ENCODE data around the gene RAB30.

RAB30 gene

DNA sequence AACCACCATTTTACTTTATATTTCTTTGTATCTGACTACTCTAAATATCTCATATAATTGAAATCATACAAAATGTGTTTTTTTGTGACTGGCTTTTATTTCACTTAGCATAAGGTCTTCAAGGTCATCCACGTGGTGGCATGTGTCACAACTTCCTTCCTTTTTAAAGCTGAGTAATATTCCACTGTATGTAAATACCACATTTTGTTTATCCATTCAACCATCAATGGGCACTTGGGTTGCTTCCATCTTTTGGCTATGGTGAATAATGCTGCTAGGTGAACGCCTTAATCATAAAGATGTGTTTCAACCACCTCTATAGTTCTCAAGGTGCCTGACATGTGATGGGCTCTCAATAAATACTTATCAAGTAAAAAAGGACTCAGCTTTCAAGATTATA, 15.5 kb downstream of the RAB30 start:
- Mint-ChIP-seq H3K27me3 (no peaks in the 10 kb centered on the region), H3K27ac (no peak overlapping the region), H3K9me3 (peaks cover 5 to 18% of the 10 kb centered on the region in 2 donors), H3K4me3 (no peak overlapping the region), H3K4me1 (peaks cover 83% of the 10 kb centered on the region)
- DNase-seq (no peak), ATAC-seq (peak; percentile 43)

GRCh38 chr11:83054904-83055380, 16.8 kb downstream of the RAB30 start:
- no peak overlapping the region for H3K4me3 Mint-ChIP-seq
- no peaks in the 10 kb centered on the region for H3K27me3 Mint-ChIP-seq
- peaks cover 8 to 23% of the 10 kb centered on the region in 2 donors for H3K9me3 Mint-ChIP-seq
- H3K4me1 Mint-ChIP-seq = peaks cover 79% of the 10 kb centered on the region
- DNase-seq = no peak
- peak; percentile 47 for ATAC-seq
- H3K27ac Mint-ChIP-seq = peak overlapping the region in 1 of 2 donors; percentile 29

GRCh38 chr11:83054001-83054400, 17.7 kb downstream of the RAB30 start:
- Mint-ChIP-seq H3K27me3 (no peaks in the 10 kb centered on the region), H3K27ac (peak overlapping the region in 1 of 2 donors; percentile 25), H3K4me1 (peaks cover 72% of the 10 kb centered on the region), H3K9me3 (peaks cover 8 to 19% of the 10 kb centered on the region in 2 donors), H3K4me3 (peak overlapping the region in 1 of 2 donors; percentile 24)
- ATAC-seq (peak; percentile 61), DNase-seq (no peak)

GRCh38 chr11:83051760-83052671, 19.7 kb downstream of the RAB30 start:
- peak; percentile 63 for ATAC-seq
- no peaks in the 10 kb centered on the region for H3K27me3 Mint-ChIP-seq
- no peak for DNase-seq
- H3K9me3 Mint-ChIP-seq = peaks cover 8 to 19% of the 10 kb centered on the region in 2 donors
- H3K27ac Mint-ChIP-seq = peak overlapping the region in 1 of 2 donors; percentile 39
- H3K4me1 Mint-ChIP-seq = peaks cover 75% of the 10 kb centered on the region
- H3K4me3 Mint-ChIP-seq = no peak overlapping the region

DNA sequence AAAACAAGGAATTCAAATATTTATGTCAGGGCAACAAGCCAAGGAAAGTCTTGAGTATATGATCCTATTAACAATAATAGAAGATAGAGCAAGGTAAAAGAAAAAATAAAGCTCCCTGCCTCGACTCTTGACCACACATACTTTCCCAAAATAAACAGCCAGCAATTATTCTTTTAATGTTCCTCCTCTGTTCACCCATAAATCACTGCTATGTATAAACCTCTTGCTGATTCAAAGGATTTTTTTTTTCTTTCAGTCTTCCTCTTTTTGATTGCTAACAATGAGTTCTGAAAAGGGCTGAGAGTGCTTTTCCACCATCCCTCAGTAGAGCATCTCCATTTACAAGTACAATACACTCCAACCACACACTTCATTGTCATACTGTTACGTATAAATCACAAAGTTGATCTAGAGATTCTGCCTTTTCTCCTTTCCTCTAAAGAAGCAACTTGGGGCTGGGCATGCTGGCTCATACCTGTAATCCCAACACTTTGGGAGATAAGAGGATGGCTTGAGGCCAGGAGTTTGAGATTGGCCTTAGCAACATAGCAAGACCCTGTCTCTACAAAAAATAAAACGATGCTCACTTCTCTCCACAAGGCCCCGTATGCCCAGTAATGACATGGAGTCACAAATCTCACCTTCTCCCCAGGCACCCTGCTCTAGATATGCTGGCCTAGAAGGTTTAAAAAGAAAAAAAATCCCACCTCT, 24.0 kb downstream of the RAB30 start:
- no peak overlapping the region for H3K27ac Mint-ChIP-seq
- H3K27me3 Mint-ChIP-seq = no peaks in the 10 kb centered on the region
- H3K4me3 Mint-ChIP-seq = no peak overlapping the region
- ATAC-seq (no peak), DNase-seq (no peak)
- H3K4me1 Mint-ChIP-seq = peaks cover 52% of the 10 kb centered on the region
- H3K9me3 Mint-ChIP-seq = peaks cover 8 to 11% of the 10 kb centered on the region in 2 donors

DNA sequence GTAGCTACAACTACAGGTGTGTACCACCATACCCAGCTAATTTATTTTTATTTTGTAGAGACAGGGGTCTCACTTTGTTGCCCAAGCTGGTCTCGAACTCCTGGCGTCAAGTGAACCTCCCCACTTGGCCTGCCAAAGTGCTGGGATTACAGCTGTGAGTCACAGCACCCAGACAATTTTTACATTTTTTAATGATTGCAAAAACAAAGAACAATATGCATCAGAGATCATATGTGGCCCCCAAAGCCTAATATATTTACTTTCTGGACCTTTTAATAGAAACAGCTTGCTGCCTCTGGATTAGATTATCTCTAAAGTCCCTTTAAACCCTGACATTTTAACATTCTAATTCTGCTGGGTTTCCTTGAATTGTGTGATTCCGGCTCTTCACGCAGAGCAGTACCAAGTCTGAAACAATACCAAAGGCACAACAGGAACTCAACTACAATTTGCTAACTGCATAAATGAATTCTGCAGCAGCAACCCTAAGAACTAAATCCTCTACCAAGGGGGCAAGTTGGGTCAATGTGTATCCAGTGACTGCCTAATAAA, 25.0 kb downstream of the RAB30 start:
- H3K27me3 Mint-ChIP-seq = no peaks in the 10 kb centered on the region
- no peak overlapping the region for H3K4me3 Mint-ChIP-seq
- H3K9me3 Mint-ChIP-seq = peaks cover 8 to 10% of the 10 kb centered on the region in 2 donors
- H3K4me1 Mint-ChIP-seq = peaks cover 43% of the 10 kb centered on the region
- ATAC-seq = no peak
- no peak for DNase-seq
- H3K27ac Mint-ChIP-seq = no peak overlapping the region

DNA sequence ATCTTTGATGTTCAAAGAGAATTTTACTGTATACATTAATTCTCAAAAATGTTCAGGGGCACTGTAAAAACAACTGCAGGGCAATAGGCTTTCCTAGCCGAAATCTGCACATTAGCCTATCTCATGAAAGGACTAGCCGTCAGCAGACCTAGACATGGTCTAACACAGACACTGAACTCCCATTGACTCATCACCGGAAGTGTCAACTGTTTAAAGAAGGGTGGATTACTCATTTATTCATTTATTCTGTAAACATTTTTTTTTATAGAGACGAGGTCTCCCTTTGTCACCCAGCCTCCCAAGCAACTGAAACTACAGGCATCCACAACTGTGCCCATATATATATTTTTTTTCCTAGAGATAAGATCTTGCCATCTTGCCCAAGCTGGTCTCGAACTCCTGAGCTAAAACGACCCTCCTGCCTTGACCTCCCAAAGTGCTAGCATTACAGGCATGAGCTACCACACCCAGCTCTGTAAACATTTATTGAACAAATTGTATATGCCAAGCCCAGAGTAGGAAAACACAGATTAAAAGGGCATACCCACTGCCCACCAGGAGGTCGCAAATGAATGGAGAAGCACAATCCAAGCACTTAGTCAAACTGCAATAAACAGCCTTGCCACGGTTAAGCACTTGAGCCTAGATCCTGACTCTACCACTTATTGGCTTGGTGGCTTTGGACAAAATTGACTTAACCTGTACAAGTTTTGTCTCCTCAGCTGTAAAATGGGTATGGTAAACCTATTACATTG, 26.6 kb downstream of the RAB30 start:
- ATAC-seq = peak; percentile 72
- Mint-ChIP-seq H3K9me3 (peaks cover 0 to 1% of the 10 kb centered on the region in 2 donors), H3K4me1 (peaks cover 41% of the 10 kb centered on the region), H3K4me3 (no peak overlapping the region), H3K27me3 (no peaks in the 10 kb centered on the region), H3K27ac (peak overlapping the region in 1 of 2 donors; percentile 37)
- DNase-seq = no peak

DNA sequence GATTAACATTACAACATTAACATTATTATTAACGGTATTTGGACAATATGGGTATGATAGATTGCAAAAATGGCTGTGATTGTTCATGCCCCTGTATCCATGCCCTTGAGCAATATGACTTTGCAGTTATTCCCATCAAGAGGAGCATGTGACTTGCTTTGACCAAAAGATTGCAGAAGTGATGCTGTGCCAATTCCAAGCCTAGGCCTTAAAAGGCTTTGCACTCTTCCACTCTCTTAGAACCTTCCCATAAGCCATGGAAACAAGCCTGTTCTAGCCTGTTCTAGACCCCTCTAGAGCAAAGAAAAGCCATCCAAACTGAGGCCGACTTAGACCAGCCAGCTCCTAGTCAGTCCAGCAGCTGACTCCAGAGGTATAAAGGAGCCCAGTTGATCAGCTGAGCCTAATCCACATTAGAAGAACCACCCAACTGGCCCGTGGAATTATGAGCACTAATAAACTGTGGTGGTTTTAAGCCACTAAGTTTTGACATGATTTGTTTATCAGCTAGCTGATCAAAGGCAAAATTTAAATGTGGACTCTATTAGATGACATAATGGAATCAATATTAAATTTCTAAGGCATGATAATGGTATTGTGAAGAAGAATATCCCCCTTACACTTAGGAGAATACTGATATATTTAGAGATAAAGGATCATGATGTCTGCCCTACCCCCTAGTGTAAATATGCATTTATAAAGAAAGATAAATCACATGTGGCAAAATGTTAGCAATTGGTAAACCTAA, 28.6 kb downstream of the RAB30 start:
- Mint-ChIP-seq H3K4me1 (peaks cover 44% of the 10 kb centered on the region), H3K27me3 (no peaks in the 10 kb centered on the region), H3K27ac (no peak overlapping the region)

DNA sequence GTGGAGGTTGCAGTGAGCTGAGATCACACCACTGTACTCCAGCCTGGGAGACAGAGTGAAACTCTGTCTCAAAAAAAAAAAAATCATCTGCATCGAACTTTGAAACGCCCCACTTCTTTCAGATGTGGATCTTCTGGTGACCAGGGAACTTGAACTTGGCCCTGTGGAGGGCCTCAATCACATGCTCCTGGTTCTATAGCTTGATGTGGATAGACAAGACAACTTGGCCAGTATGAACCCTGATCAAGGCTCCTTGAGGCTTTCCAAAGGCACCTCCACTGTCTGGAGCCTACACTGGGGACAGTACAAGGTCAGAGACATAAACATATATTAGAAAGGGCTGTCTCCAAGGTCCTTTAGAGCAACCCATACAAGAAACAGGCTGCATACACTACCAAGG, 30.6 kb downstream of the RAB30 start:
- Mint-ChIP-seq H3K4me1 (peaks cover 44% of the 10 kb centered on the region), H3K27ac (no peak overlapping the region), H3K27me3 (no peaks in the 10 kb centered on the region), H3K4me3 (no peak overlapping the region), H3K9me3 (peaks cover 9 to 13% of the 10 kb centered on the region in 2 donors)
- ATAC-seq (no peak), DNase-seq (no peak)

More for the DNA sequence above, 28.6 kb downstream of the RAB30 start:
- H3K4me3 Mint-ChIP-seq = no peak overlapping the region
- DNase-seq (no peak), ATAC-seq (no peak)
- peaks cover 8 to 9% of the 10 kb centered on the region in 2 donors for H3K9me3 Mint-ChIP-seq

DNA sequence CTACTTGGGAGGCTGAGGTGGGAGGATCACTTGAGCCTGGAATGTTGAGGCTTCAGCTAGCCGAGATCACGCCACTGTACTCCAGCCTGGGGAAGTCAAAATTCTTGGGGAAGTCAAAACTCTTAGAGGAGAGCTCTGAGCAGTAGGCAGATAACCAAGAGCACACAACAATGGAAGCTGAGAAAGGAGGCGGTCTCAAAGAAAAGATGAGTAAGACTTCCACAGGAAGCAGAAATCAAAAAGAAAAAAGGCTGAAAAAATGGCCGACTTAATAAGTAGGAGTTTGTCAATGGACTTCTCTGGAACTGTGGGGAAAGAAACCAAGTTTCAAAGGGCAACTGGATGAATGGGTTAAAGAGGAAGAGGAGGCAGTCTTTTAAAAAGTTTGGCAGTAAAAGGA, 32.1 kb downstream of the RAB30 start:
- DNase-seq (no peak), ATAC-seq (no peak)
- Mint-ChIP-seq H3K4me1 (peaks cover 45% of the 10 kb centered on the region), H3K4me3 (peak overlapping the region in 1 of 2 donors; percentile 6), H3K9me3 (peaks cover 9 to 13% of the 10 kb centered on the region in 2 donors), H3K27ac (peak overlapping the region in 1 of 2 donors; percentile 59), H3K27me3 (no peaks in the 10 kb centered on the region)

GRCh38 chr11:83037877-83038276, 33.8 kb downstream of the RAB30 start:
- no peak for DNase-seq
- Mint-ChIP-seq H3K27ac (no peak overlapping the region), H3K4me1 (peaks cover 55% of the 10 kb centered on the region)

DNA sequence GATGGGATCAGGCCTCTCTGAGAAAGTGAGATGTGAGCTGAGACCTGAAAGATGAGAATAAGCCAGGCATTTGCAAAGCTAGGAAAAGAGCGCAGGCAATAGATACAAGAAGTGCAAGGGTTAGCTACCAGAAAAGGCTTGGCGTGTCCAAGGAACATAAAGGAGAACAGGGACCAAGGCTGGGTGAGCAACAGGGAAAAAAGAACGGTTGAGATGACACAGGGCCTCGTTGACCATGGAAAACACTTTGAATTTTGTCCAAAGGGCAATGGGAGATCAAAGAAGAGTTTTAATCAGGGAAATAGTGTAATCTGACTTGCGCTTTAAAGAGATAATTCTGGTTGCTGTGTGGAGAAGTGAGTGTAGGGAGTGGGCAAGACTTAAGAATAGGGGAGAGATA, 35.0 kb downstream of the RAB30 start:
- Mint-ChIP-seq H3K4me3 (no peak overlapping the region), H3K9me3 (peaks cover 9 to 13% of the 10 kb centered on the region in 2 donors), H3K27ac (no peak overlapping the region), H3K4me1 (peaks cover 55% of the 10 kb centered on the region), H3K27me3 (no peaks in the 10 kb centered on the region)
- DNase-seq = no peak
- ATAC-seq = no peak

More at GRCh38 chr11:83037877-83038276, 33.8 kb downstream of the RAB30 start:
- no peak for ATAC-seq
- Mint-ChIP-seq H3K27me3 (no peaks in the 10 kb centered on the region), H3K4me3 (no peak overlapping the region), H3K9me3 (peaks cover 9 to 13% of the 10 kb centered on the region in 2 donors)

DNA sequence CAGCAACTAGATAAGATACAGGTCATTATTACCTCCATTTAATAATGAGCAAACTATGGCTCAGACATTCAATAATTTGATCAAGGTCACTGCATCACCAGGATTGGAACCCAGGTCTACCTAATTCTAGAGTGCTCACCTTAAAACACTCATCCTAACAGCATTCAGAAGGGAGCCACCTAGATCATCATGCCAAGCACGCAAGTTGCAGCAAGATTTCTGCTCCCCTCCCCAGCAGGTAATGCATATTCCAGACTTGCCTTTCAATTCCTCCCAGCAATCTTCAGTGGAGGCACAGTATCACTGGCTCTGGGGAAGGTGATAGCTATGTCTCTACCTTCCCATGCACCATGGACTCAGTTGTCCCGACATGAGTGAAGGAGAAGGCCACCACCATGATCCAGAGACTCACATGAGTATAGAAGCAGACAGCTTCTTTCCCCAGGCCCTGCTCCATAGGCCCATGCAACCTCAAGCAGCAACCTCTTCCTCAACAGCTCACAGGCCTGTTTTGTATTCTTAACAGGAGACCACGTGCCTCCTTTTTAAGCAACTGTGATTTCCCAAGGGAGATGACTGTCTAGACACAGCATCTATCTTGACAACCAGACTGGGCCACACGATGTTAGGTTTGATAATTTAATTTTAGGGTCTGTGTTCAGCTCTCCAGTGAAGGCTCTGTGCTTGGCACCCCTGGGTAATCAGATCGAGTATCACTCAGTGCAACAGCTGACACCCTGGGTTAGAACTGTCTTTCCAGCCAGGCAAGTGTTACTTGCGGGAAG, 36.4 kb downstream of the RAB30 start:
- Mint-ChIP-seq H3K9me3 (peaks cover 9 to 13% of the 10 kb centered on the region in 2 donors), H3K27me3 (no peaks in the 10 kb centered on the region), H3K4me1 (peaks cover 48% of the 10 kb centered on the region), H3K27ac (no peak overlapping the region), H3K4me3 (no peak overlapping the region)
- ATAC-seq (no peak), DNase-seq (no peak)

DNA sequence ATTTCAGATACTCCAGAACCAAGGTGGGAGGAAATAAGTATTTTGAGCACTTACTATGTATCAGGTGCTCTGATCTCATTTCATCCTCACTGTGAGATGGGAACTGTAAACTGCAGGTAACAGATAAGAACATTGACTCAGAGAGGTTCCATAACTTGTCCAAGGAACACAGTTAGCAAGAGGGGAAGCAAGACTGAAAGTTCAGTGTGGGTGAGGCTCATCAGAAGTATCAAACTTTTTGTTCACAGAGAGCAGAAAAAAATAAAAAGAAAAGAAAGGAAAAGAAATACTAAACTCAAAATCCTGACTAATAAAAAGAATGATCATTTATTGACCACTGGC, 37.1 kb downstream of the RAB30 start:
- Mint-ChIP-seq H3K4me3 (no peak overlapping the region), H3K27ac (peak overlapping the region in 1 of 2 donors; percentile 60), H3K9me3 (peaks cover 3 to 9% of the 10 kb centered on the region in 2 donors), H3K27me3 (no peaks in the 10 kb centered on the region), H3K4me1 (peaks cover 42% of the 10 kb centered on the region)
- no peak for ATAC-seq
- no peak for DNase-seq
